AG09309 (cell line): ENCODE results near the gene ELMO1.

Source experiments
- DNase-seq: peaks from one replicate; pipeline ENCODE4 v3.0.0-alpha.2; 2010; ENCODE audit warnings: low read depth
- H3K4me3 ChIP-seq: 2 replicates; pipeline ENCODE4 v1.5.1; 2011; ENCODE audit warnings: mild to moderate bottlenecking, low read depth, low read length, moderate library complexity; ENCODE audit not compliant: control insufficient read depth
- TF ChIP-seq, protein P1 (sequence below): IDR thresholded peaks from 2 replicates; pipeline ENCODE4 v1.5.1; 2011; ENCODE audit warnings: mild to moderate bottlenecking, low read depth, low read length, inconsistent platforms; ENCODE audit not compliant: insufficient read depth, control insufficient read depth; ENCODE audit errors: missing control alignments

The ELMO1 gene

DNA sequence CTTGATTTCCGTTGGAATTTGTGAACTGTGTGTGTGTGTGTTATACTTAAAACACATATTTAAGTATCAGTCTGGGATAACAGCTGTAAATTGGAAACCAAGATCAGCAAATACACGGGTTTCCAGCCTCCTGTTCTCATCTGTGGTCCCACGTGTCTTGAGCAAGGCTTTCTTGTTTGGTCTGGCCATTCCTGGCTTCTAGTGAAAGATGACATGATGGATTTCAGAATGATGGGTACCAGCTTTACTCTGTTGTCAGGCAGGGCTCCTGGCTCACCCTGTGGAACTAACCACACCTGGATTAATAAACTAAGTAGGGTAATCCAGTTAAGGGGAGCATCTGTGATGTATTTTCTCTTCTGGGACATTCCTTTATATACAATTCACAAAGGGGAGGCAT lies 378.2 kb downstream of the ELMO1 start:
- no peak for DNase-seq
- TF ChIP-seq, protein P1, sequence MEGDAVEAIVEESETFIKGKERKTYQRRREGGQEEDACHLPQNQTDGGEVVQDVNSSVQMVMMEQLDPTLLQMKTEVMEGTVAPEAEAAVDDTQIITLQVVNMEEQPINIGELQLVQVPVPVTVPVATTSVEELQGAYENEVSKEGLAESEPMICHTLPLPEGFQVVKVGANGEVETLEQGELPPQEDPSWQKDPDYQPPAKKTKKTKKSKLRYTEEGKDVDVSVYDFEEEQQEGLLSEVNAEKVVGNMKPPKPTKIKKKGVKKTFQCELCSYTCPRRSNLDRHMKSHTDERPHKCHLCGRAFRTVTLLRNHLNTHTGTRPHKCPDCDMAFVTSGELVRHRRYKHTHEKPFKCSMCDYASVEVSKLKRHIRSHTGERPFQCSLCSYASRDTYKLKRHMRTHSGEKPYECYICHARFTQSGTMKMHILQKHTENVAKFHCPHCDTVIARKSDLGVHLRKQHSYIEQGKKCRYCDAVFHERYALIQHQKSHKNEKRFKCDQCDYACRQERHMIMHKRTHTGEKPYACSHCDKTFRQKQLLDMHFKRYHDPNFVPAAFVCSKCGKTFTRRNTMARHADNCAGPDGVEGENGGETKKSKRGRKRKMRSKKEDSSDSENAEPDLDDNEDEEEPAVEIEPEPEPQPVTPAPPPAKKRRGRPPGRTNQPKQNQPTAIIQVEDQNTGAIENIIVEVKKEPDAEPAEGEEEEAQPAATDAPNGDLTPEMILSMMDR = no peak
- no peak overlapping the region for H3K4me3 ChIP-seq

DNA sequence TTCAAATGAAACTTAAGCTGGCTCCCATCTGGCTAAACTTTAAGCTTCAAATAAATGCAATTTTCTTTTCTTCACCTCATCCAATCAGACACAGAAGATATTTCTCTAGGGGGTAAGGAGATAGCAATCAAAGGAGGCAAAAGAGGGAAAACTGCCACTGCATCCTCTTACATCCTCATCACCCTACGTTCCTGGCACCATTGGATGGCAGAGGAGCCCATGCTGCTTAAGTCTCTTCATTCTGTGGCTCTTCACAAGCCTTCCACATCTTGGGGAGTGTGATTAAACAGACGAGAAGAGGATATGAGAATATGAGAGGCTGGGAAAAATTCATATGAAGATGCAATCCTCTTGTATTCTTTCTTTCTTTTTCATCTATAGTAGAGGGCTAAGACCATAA lies 378.6 kb downstream of the ELMO1 start:
- TF ChIP-seq, protein P1 = no peak
- no peak overlapping the region for H3K4me3 ChIP-seq
- DNase-seq = no peak

DNA sequence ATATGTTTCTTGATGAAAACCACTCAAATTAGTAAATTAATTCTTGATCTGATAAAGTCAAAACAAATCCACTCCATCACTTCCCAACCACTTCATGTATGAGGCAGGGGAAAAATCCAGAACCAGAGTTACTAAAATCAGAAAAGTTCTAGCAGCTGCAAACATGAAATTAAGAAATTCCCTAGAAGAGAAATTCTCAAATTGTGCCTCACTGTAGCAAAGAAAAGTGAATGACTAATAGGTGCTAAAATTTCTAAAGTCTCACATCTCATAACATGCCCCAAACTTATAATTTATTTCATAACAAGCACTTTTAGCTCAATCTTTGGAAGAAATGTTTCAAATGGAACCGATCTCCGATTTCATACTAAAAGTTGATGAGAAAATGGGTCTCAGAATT lies 379.3 kb downstream of the ELMO1 start:
- TF ChIP-seq, protein P1 = no peak
- H3K4me3 ChIP-seq = no peak overlapping the region
- no peak for DNase-seq

DNA sequence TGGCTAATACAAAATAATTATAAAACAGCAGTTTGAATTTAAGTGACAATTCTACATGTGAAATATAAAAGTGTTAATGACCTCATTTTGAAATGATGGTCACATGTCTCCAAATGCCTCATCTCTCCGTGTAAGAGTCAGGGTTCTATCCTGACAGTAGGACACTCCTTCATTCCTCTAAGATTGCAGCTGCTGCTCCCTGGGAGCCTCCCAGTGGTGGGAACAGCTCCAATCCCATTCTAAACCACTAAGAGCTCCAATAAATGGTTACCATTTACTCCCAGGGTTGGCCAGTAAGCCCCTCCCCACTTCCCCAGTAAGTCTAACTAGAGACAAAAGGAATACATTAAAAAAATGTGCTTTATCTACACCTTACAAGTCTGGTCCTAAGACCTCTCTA lies 379.8 kb downstream of the ELMO1 start:
- TF ChIP-seq, protein P1 = no peak
- no peak for DNase-seq
- no peak overlapping the region for H3K4me3 ChIP-seq

DNA sequence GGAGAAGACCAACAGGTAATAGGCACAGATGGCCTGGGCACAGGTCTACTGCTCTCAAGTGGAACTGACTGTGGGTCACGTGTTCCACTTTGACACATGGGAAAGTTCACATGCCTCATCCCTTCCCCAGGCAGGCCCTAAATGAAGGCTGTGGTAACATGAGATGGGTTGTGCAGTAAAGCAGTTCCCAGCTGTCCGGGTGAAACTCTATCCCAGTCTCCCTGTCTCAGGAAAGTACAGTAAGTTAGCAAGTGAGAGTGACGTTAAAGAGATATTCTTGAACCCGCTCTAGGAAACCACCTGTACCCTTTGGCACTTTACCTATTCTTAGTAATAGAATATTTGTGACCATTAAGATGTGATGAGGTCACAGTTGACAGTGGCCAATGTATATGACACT lies 380.6 kb downstream of the ELMO1 start:
- TF ChIP-seq, protein P1 = no peak
- no peak for DNase-seq
- H3K4me3 ChIP-seq = no peak overlapping the region

DNA sequence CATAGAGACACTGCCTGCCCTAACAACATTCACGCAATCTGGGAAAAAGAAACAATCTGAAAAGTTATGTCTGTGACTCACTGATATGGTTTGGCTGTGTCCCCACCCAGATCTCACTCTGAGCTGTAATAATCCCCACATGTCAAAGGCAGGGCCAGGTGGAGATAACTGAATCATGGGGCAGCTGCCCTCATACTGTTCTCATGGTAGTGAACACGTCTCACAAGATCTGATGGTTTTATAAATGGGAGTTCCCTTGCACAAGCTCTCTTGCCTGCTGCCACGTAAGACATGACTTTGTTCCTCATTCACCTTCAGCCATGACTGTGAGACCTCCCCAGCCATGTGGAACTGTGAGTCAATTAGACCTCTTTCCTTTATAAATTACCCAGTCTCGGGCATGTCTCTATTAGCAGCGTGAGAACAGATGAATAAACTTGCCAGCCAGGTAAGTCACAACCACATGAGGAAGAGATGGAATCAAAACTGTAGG lies 382.8 kb downstream of the ELMO1 start:
- peak; percentile 13 for DNase-seq
- TF ChIP-seq, protein P1 = no peak

DNA sequence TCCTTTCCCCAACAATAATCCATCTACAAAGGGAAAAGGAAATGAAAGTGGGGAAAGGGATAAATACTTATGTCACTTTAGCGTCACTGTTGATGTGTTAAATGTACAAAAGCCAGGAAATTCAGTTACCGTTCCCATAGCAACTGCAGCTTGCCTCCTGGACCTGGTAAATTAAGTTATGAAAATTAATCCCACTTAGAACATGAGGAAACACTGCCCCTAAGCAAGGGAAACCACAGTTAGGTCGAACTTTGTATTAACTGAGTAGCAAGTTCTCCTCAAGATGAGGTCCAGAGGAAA lies 386.2 kb downstream of the ELMO1 start:
- TF ChIP-seq, protein P1 = no peak
- DNase-seq = no peak
- no peak overlapping the region for H3K4me3 ChIP-seq

More for the DNA sequence above, 382.8 kb downstream of the ELMO1 start:
- no peak overlapping the region for H3K4me3 ChIP-seq
